ENCODE data around the gene NDST1.

DNA sequence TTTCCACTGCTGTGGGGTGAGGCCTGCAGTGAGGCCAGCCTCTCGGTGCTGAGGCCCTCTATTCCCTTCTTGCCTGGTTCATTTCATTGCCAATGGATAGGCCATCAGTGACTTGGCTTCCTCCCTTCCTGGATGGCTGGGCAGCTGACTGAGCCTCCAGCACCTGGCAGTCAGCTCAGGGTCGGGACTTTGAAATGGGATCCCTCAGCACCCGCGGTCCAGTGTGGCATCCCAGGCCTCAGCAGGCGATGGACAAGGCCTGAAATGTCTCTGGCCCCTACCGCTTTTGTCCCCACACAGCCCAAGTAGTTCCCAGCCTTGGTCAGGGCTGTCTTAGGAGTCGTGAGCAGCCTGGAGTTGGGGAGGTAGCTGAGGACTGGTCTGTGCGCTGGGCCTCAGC lies 17.2 kb downstream of the NDST1 start:
- TF ChIP-seq POLR2A (IDR thresholded peaks at IDR 0.05): no peak
- TF ChIP-seq, protein P1, sequence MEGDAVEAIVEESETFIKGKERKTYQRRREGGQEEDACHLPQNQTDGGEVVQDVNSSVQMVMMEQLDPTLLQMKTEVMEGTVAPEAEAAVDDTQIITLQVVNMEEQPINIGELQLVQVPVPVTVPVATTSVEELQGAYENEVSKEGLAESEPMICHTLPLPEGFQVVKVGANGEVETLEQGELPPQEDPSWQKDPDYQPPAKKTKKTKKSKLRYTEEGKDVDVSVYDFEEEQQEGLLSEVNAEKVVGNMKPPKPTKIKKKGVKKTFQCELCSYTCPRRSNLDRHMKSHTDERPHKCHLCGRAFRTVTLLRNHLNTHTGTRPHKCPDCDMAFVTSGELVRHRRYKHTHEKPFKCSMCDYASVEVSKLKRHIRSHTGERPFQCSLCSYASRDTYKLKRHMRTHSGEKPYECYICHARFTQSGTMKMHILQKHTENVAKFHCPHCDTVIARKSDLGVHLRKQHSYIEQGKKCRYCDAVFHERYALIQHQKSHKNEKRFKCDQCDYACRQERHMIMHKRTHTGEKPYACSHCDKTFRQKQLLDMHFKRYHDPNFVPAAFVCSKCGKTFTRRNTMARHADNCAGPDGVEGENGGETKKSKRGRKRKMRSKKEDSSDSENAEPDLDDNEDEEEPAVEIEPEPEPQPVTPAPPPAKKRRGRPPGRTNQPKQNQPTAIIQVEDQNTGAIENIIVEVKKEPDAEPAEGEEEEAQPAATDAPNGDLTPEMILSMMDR (IDR thresholded peaks at IDR 0.05 in 8 of 11, conservative IDR thresholded peaks at IDR 0.05 in 3 of 11): no peak

All from spleen (tissue), 7 donors.